ENCODE measurements around the gene NFS1. TPM values are rescaled to one million over a fixed set of nuclear protein-coding genes. Genes with fewer than 3 reads are reported as not detected.

NFS1 gene
- total RNA-seq, 4 donors from 2014 or later = 39.7 to 73.2 (median 47.3) TPM

DNA sequence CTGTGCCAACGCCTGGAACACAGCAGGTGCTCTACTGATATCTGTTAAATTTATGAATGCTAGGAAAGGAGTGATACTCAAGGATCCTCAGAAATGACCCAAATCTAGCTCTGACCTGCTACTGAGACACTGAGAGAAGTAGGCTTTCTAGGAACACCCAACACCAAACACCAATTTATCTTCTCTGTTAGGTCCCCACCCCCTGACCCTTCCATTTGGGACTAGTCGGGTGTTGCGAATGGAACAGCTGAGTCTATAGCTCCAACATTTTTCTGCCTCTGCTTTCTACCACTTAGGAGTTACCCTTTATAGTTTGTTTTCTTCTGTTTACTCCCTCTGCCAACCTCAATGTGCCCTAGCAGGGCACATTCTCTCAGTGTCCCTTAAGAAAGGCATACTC is 58.4 kb downstream of the NFS1 start:
- DNase-seq (ENCODE audit: low spot score in 2 of 2) = no peak
- no peak overlapping the region for H3K4me3 ChIP-seq
- no peaks in the 10 kb centered on the region for H3K36me3 ChIP-seq
- 78% methylated on average over 3 of the region's 3 CpGs for WGBS
- no peaks in the 10 kb centered on the region for H3K9me3 ChIP-seq
- TF ChIP-seq EP300 (IDR thresholded peaks at IDR 0.05) = no peak
- no peak for TF ChIP-seq CTCF (IDR thresholded peaks at IDR 0.05)
- no peak for TF ChIP-seq POLR2AphosphoS5 (IDR thresholded peaks at IDR 0.05)
- no peak for TF ChIP-seq POLR2A (IDR thresholded peaks at IDR 0.05)
- no peaks in the 10 kb centered on the region for H3K27me3 ChIP-seq
- peaks cover 16% of the 10 kb centered on the region for H3K4me1 ChIP-seq
- no peak overlapping the region for H3K27ac ChIP-seq

GRCh38 chr20:35638751-35639150 is 60.4 kb downstream of the NFS1 start:
- Histone ChIP-seq H3K4me1 (peaks cover 12% of the 10 kb centered on the region), H3K36me3 (no peaks in the 10 kb centered on the region), H3K27ac (no peak overlapping the region), H3K9me3 (no peaks in the 10 kb centered on the region), H3K4me3 (no peak overlapping the region), H3K27me3 (no peaks in the 10 kb centered on the region)
- DNase-seq (ENCODE audit: low spot score in 2 of 2) = no peak
- TF ChIP-seq EP300 (IDR thresholded peaks at IDR 0.05) (no peak), CTCF (IDR thresholded peaks at IDR 0.05) (no peak), POLR2AphosphoS5 (IDR thresholded peaks at IDR 0.05) (no peak), POLR2A (IDR thresholded peaks at IDR 0.05) (no peak)
- WGBS = 39% methylated on average over 2 of the region's 2 CpGs

DNA sequence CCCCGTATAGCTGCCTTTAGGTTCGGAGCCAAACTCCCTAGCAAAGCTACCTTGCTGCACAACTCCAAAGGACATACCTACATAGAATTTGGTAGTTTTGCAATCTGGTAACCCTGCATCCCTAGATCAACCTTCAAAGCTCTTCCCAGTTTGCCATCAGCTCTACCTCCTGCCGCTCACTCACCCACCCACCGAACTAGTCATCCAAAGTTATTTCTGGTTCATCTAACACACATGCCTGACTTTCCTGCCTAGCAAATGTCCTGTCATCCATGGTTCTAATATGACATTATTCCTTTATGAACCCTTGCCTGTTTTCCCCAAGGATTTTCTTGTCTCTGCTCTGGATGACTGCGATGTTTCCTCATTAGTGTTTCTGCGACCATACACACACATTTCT is 61.9 kb downstream of the NFS1 start:
- TF ChIP-seq POLR2AphosphoS5 (IDR thresholded peaks at IDR 0.05) = no peak
- no peak for TF ChIP-seq CTCF (IDR thresholded peaks at IDR 0.05)
- TF ChIP-seq EP300 (IDR thresholded peaks at IDR 0.05) = no peak
- TF ChIP-seq POLR2A (IDR thresholded peaks at IDR 0.05) = no peak
- Histone ChIP-seq H3K27me3 (no peaks in the 10 kb centered on the region), H3K4me3 (no peak overlapping the region), H3K27ac (no peak overlapping the region), H3K36me3 (peaks cover 5% of the 10 kb centered on the region), H3K9me3 (no peaks in the 10 kb centered on the region), H3K4me1 (peaks cover 12% of the 10 kb centered on the region)
- 92% methylated on average over 6 of the region's 6 CpGs for WGBS
- DNase-seq (ENCODE audit: low spot score in 2 of 2) = no peak

GRCh38 chr20:35636095-35636494 is 63.1 kb downstream of the NFS1 start:
- TF ChIP-seq POLR2AphosphoS5 (IDR thresholded peaks at IDR 0.05) (no peak), EP300 (IDR thresholded peaks at IDR 0.05) (no peak), CTCF (IDR thresholded peaks at IDR 0.05) (no peak), POLR2A (IDR thresholded peaks at IDR 0.05) (no peak)
- 83% methylated on average over 2 of the region's 2 CpGs for WGBS
- H3K27ac ChIP-seq = no peak overlapping the region

DNA sequence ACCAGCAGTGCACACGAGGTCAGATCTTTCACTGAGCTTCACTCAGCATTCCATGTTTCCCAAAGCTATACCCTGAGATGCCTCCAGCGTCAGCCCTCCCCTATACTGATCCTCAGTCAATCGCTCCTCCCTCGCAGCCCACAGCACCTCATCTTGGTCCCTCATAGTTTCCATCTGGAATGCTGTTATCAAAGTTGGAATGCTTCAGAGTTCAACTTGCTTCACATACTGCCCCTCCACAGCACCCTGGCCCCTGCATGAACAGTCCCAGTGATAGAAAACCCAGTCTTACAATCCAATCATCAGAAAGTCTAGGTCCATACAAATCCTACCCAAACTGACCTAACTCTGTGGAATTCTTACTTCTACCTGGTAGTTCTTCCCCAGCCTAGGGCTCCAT is 63.5 kb downstream of the NFS1 start:
- H3K27ac ChIP-seq = no peak overlapping the region
- TF ChIP-seq POLR2AphosphoS5 (IDR thresholded peaks at IDR 0.05) (no peak), CTCF (IDR thresholded peaks at IDR 0.05) (no peak), EP300 (IDR thresholded peaks at IDR 0.05) (no peak), POLR2A (IDR thresholded peaks at IDR 0.05) (no peak)
- DNase-seq (ENCODE audit: low spot score in 2 of 2) = no peak
- peaks cover 21% of the 10 kb centered on the region for H3K36me3 ChIP-seq
- WGBS = 83% methylated on average over 4 of the region's 4 CpGs
- H3K9me3 ChIP-seq = no peaks in the 10 kb centered on the region
- no peak overlapping the region for H3K4me3 ChIP-seq
- H3K27me3 ChIP-seq = no peaks in the 10 kb centered on the region
- peaks cover 12% of the 10 kb centered on the region for H3K4me1 ChIP-seq

More at GRCh38 chr20:35636095-35636494, 63.1 kb downstream of the NFS1 start:
- H3K36me3 ChIP-seq = peaks cover 17% of the 10 kb centered on the region
- peaks cover 12% of the 10 kb centered on the region for H3K4me1 ChIP-seq
- H3K27me3 ChIP-seq = no peaks in the 10 kb centered on the region
- H3K9me3 ChIP-seq = no peaks in the 10 kb centered on the region
- no peak overlapping the region for H3K4me3 ChIP-seq
- no peak for DNase-seq (ENCODE audit: low spot score in 2 of 2)
